ENCODE measurements around the gene SLC16A8.

The SLC16A8 gene

GRCh38 chr22:38036392-38037062 lies 47.5 kb downstream of the SLC16A8 start:
- Histone ChIP-seq H3K4me1 (ENCODE audit: control insufficient read depth, insufficient read depth, low read length) (peaks cover 22% of the 10 kb centered on the region), H3K27ac (ENCODE audit: low read depth, low read length) (no peak overlapping the region), H3K27me3 (ENCODE audit: control insufficient read depth, insufficient read depth, low read length) (no peaks in the 10 kb centered on the region), H3K9ac (ENCODE audit: low read length) (no peak overlapping the region), H3K9me3 (ENCODE audit: control insufficient read depth, insufficient read depth, low read depth, low read length) (no peaks in the 10 kb centered on the region), H3K36me3 (ENCODE audit: control insufficient read depth, insufficient read depth, low read length) (no peaks in the 10 kb centered on the region), H3K4me3 (ENCODE audit: low read depth, low read length) (no peak overlapping the region)

GRCh38 chr22:38035530-38035885 lies 48.5 kb downstream of the SLC16A8 start:
- Histone ChIP-seq H3K4me3 (ENCODE audit: low read depth, low read length) (no peak overlapping the region), H3K9me3 (ENCODE audit: control insufficient read depth, insufficient read depth, low read depth, low read length) (no peaks in the 10 kb centered on the region), H3K9ac (ENCODE audit: low read length) (no peak overlapping the region), H3K36me3 (ENCODE audit: control insufficient read depth, insufficient read depth, low read length) (no peaks in the 10 kb centered on the region), H3K27ac (ENCODE audit: low read depth, low read length) (no peak overlapping the region), H3K27me3 (ENCODE audit: control insufficient read depth, insufficient read depth, low read length) (no peaks in the 10 kb centered on the region), H3K4me1 (ENCODE audit: control insufficient read depth, insufficient read depth, low read length) (peaks cover 29% of the 10 kb centered on the region)

- no peak overlapping the region for H3K4me3 ChIP-seq (ENCODE audit: low read depth, low read length)
- peak overlapping the region; percentile 58 for H3K9ac ChIP-seq (ENCODE audit: low read length)
- H3K36me3 ChIP-seq (ENCODE audit: control insufficient read depth, insufficient read depth, low read length): no peaks in the 10 kb centered on the region
- no peaks in the 10 kb centered on the region for H3K27me3 ChIP-seq (ENCODE audit: control insufficient read depth, insufficient read depth, low read length)
- H3K9me3 ChIP-seq (ENCODE audit: control insufficient read depth, insufficient read depth, low read depth, low read length): no peaks in the 10 kb centered on the region
- peaks cover 32% of the 10 kb centered on the region for H3K4me1 ChIP-seq (ENCODE audit: control insufficient read depth, insufficient read depth, low read length)
- H3K27ac ChIP-seq (ENCODE audit: low read depth, low read length): peak overlapping the region; percentile 63; the same call in 1 of the 2 replicates
Measured at GRCh38 chr22:38034884-38035529, 49.0 kb downstream of the SLC16A8 start.

GRCh38 chr22:38034278-38034882 lies 49.6 kb downstream of the SLC16A8 start:
- H3K4me3 ChIP-seq (ENCODE audit: low read depth, low read length): no peak overlapping the region
- H3K4me1 ChIP-seq (ENCODE audit: control insufficient read depth, insufficient read depth, low read length): peaks cover 32% of the 10 kb centered on the region
- H3K9ac ChIP-seq (ENCODE audit: low read length): peak overlapping the region; percentile 79
- no peaks in the 10 kb centered on the region for H3K9me3 ChIP-seq (ENCODE audit: control insufficient read depth, insufficient read depth, low read depth, low read length)
- H3K27ac ChIP-seq (ENCODE audit: low read depth, low read length): peak overlapping the region; percentile 63
- H3K27me3 ChIP-seq (ENCODE audit: control insufficient read depth, insufficient read depth, low read length): no peaks in the 10 kb centered on the region
- H3K36me3 ChIP-seq (ENCODE audit: control insufficient read depth, insufficient read depth, low read length): no peaks in the 10 kb centered on the region

GRCh38 chr22:38033522-38034277 lies 50.3 kb downstream of the SLC16A8 start:
- Histone ChIP-seq H3K27me3 (ENCODE audit: control insufficient read depth, insufficient read depth, low read length) (no peaks in the 10 kb centered on the region), H3K4me3 (ENCODE audit: low read depth, low read length) (no peak overlapping the region), H3K9ac (ENCODE audit: low read length) (peak overlapping the region; percentile 79), H3K4me1 (ENCODE audit: control insufficient read depth, insufficient read depth, low read length) (peaks cover 32% of the 10 kb centered on the region), H3K9me3 (ENCODE audit: control insufficient read depth, insufficient read depth, low read depth, low read length) (no peaks in the 10 kb centered on the region), H3K36me3 (ENCODE audit: control insufficient read depth, insufficient read depth, low read length) (no peaks in the 10 kb centered on the region), H3K27ac (ENCODE audit: low read depth, low read length) (peak overlapping the region; percentile 63)

GRCh38 chr22:38032681-38033521 lies 51.1 kb downstream of the SLC16A8 start:
- Histone ChIP-seq H3K36me3 (ENCODE audit: control insufficient read depth, insufficient read depth, low read length) (no peaks in the 10 kb centered on the region), H3K4me1 (ENCODE audit: control insufficient read depth, insufficient read depth, low read length) (peaks cover 32% of the 10 kb centered on the region), H3K4me3 (ENCODE audit: low read depth, low read length) (no peak overlapping the region), H3K9ac (ENCODE audit: low read length) (no peak overlapping the region), H3K27me3 (ENCODE audit: control insufficient read depth, insufficient read depth, low read length) (no peaks in the 10 kb centered on the region), H3K9me3 (ENCODE audit: control insufficient read depth, insufficient read depth, low read depth, low read length) (no peaks in the 10 kb centered on the region), H3K27ac (ENCODE audit: low read depth, low read length) (no peak overlapping the region)

GRCh38 chr22:38031491-38031890 lies 52.5 kb downstream of the SLC16A8 start:
- Histone ChIP-seq H3K27me3 (ENCODE audit: control insufficient read depth, insufficient read depth, low read length) (no peaks in the 10 kb centered on the region), H3K27ac (ENCODE audit: low read depth, low read length) (no peak overlapping the region), H3K4me3 (ENCODE audit: low read depth, low read length) (no peak overlapping the region), H3K36me3 (ENCODE audit: control insufficient read depth, insufficient read depth, low read length) (no peaks in the 10 kb centered on the region), H3K4me1 (ENCODE audit: control insufficient read depth, insufficient read depth, low read length) (peaks cover 32% of the 10 kb centered on the region), H3K9ac (ENCODE audit: low read length) (no peak overlapping the region), H3K9me3 (ENCODE audit: control insufficient read depth, insufficient read depth, low read depth, low read length) (no peaks in the 10 kb centered on the region)

GRCh38 chr22:38030311-38031133 lies 53.5 kb downstream of the SLC16A8 start:
- H3K9me3 ChIP-seq (ENCODE audit: control insufficient read depth, insufficient read depth, low read depth, low read length): no peaks in the 10 kb centered on the region
- peaks cover 30% of the 10 kb centered on the region for H3K4me1 ChIP-seq (ENCODE audit: control insufficient read depth, insufficient read depth, low read length)
- no peak overlapping the region for H3K9ac ChIP-seq (ENCODE audit: low read length)
- no peak overlapping the region for H3K4me3 ChIP-seq (ENCODE audit: low read depth, low read length)
- no peak overlapping the region for H3K27ac ChIP-seq (ENCODE audit: low read depth, low read length)
- H3K36me3 ChIP-seq (ENCODE audit: control insufficient read depth, insufficient read depth, low read length): no peaks in the 10 kb centered on the region
- no peaks in the 10 kb centered on the region for H3K27me3 ChIP-seq (ENCODE audit: control insufficient read depth, insufficient read depth, low read length)

- Histone ChIP-seq H3K4me3 (ENCODE audit: low read depth, low read length) (no peak overlapping the region), H3K27me3 (ENCODE audit: control insufficient read depth, insufficient read depth, low read length) (no peaks in the 10 kb centered on the region), H3K9ac (ENCODE audit: low read length) (no peak overlapping the region), H3K36me3 (ENCODE audit: control insufficient read depth, insufficient read depth, low read length) (no peaks in the 10 kb centered on the region), H3K27ac (ENCODE audit: low read depth, low read length) (no peak overlapping the region), H3K9me3 (ENCODE audit: control insufficient read depth, insufficient read depth, low read depth, low read length) (no peaks in the 10 kb centered on the region), H3K4me1 (ENCODE audit: control insufficient read depth, insufficient read depth, low read length) (peaks cover 24% of the 10 kb centered on the region)
Measured at GRCh38 chr22:38029901-38030300, 54.1 kb downstream of the SLC16A8 start.

- H3K4me1 ChIP-seq (ENCODE audit: control insufficient read depth, insufficient read depth, low read length): peaks cover 20% of the 10 kb centered on the region
Measured at GRCh38 chr22:38029370-38029769, 54.6 kb downstream of the SLC16A8 start.

More at GRCh38 chr22:38029370-38029769, 54.6 kb downstream of the SLC16A8 start:
- no peaks in the 10 kb centered on the region for H3K27me3 ChIP-seq (ENCODE audit: control insufficient read depth, insufficient read depth, low read length)
- no peak overlapping the region for H3K9ac ChIP-seq (ENCODE audit: low read length)
- no peaks in the 10 kb centered on the region for H3K9me3 ChIP-seq (ENCODE audit: control insufficient read depth, insufficient read depth, low read depth, low read length)
- H3K27ac ChIP-seq (ENCODE audit: low read depth, low read length): no peak overlapping the region
- H3K4me3 ChIP-seq (ENCODE audit: low read depth, low read length): no peak overlapping the region
- no peaks in the 10 kb centered on the region for H3K36me3 ChIP-seq (ENCODE audit: control insufficient read depth, insufficient read depth, low read length)
